Mesodermal cell (in vitro differentiated cells): ENCODE data around the gene TAF3.

Experiments used
- H3K27ac ChIP-seq: 2 replicates; pipeline ENCODE4 v1.7.0; 2013; ENCODE audit warnings: mild to moderate bottlenecking, low read depth, low read length, moderate library complexity; ENCODE audit not compliant: severe bottlenecking
- H3K36me3 ChIP-seq: 2 replicates; pipeline ENCODE4 v1.7.1; 2013; ENCODE audit warnings: mild to moderate bottlenecking, low read length, moderate library complexity; ENCODE audit not compliant: control insufficient read depth, insufficient read depth
- H3K4me1 ChIP-seq: one replicate; pipeline ENCODE4 v1.7.1; 2013; ENCODE audit warnings: mild to moderate bottlenecking, low read length; ENCODE audit not compliant: insufficient read depth, control insufficient read depth, poor library complexity, severe bottlenecking
- H3K4me3 ChIP-seq: 2 replicates; pipeline ENCODE4 v1.7.0; 2013; ENCODE audit warnings: low read length, control low read depth, mild to moderate bottlenecking; ENCODE audit not compliant: insufficient read depth, poor library complexity, severe bottlenecking; ENCODE audit errors: extremely low read depth
- H3K9me3 ChIP-seq: 2 replicates; pipeline ENCODE4 v1.7.1; 2013; ENCODE audit warnings: mild to moderate bottlenecking, low read length, moderate library complexity; ENCODE audit not compliant: control insufficient read depth
- WGBS, 2 experiments: methylation state at CpG; one replicate each; pipeline ENCODE4 v1.1.5; 2013; ENCODE audit warnings: missing lambda C conversion rate in 2 of 2; ENCODE audit not compliant: insufficient coverage in 2 of 2; 5-methylcytosine and 5-hydroxymethylcytosine counted together

The TAF3 gene

DNA sequence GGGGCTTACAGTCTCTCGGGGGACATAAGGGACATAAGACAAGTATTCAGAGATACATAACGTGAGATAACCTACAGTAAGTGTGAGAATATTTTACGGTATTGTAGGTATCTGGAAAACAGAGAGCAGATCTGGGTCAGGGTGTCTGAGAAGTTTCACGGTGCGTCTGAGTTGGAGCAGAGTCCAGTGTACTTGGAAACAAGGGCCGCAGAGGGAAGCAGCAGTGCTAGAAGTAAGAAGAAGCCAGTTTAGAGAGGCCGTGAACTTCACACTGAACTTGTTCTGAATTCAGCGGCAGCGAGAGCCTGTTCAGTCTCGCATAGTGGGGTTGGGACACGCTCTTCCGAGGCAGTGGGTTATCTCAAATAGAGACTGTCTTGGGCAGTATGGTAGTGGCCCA, 85.5 kb downstream of the TAF3 start:
- Histone ChIP-seq H3K4me1 (no peaks in the 10 kb centered on the region), H3K36me3 (no peaks in the 10 kb centered on the region), H3K9me3 (no peaks in the 10 kb centered on the region), H3K27ac (no peak overlapping the region), H3K4me3 (no peak overlapping the region)
- WGBS, 2 experiments: 91 to 96% methylated on average over 11 to 12 of the region's 12 CpGs

DNA sequence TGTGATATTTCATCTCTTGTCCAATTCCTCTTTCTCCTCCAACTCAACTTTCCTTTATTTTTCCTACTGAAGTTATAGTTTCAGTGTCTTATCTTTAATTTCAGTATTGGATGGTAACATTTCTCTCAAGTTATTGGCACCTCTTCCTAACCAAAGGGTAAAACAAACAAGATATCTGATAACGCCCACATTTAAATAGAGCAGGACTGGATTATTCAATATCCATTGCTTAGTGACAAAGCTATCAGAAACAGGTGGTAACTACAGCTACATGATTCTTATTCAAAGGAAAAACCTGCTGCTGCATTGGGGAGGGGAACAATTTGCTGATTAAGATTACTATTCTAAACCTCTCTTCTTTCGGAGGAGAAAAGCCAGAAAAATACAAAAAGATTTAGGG, 87.8 kb downstream of the TAF3 start:
- no peak overlapping the region for H3K27ac ChIP-seq

DNA sequence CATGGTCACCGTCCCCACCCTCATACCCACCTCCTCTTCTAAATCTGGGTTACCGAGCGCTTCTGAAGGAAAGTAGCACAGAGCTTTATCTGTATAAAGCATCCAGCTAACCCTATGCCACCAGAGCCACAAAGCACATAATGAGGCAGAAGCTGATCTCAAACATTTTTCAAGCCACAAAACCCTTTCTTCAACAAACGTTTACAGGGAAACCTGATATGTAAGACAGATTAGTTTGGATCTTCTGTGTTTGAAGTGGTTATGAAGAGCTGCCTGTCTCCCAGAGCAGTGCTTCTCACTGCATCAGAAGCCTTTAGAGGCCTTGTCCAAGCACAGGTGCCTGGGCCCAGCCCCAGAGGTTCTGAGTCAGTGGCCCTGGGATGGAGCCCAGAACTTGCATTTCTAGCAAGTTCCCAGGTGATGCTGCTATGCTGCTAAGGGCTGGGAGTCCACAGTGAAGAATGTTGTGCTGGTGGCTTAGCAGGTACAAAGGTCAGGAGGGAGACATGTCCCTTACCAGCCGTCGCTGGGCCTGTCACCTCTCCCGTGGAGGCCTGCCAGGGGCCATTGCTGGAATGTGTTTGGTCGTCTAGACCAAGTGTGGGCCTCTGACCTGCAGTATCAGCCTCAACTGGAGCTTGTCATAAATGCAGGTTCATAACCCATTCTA, 90.4 kb downstream of the TAF3 start:
- Histone ChIP-seq H3K4me3 (no peak overlapping the region), H3K9me3 (no peaks in the 10 kb centered on the region), H3K36me3 (no peaks in the 10 kb centered on the region), H3K4me1 (no peaks in the 10 kb centered on the region), H3K27ac (no peak overlapping the region)
- 91 to 96% methylated on average over 4 to 8 of the region's 8 CpGs for WGBS, 2 experiments

More for the DNA sequence above, 87.8 kb downstream of the TAF3 start:
- H3K36me3 ChIP-seq: no peaks in the 10 kb centered on the region
- no peak overlapping the region for H3K4me3 ChIP-seq
- H3K9me3 ChIP-seq: no peaks in the 10 kb centered on the region
- H3K4me1 ChIP-seq: no peaks in the 10 kb centered on the region
- WGBS, 2 experiments: 100% methylated on average over 1 of the region's 2 CpGs; no CpG with 5 or more reads in 1 of the 2 experiments

DNA sequence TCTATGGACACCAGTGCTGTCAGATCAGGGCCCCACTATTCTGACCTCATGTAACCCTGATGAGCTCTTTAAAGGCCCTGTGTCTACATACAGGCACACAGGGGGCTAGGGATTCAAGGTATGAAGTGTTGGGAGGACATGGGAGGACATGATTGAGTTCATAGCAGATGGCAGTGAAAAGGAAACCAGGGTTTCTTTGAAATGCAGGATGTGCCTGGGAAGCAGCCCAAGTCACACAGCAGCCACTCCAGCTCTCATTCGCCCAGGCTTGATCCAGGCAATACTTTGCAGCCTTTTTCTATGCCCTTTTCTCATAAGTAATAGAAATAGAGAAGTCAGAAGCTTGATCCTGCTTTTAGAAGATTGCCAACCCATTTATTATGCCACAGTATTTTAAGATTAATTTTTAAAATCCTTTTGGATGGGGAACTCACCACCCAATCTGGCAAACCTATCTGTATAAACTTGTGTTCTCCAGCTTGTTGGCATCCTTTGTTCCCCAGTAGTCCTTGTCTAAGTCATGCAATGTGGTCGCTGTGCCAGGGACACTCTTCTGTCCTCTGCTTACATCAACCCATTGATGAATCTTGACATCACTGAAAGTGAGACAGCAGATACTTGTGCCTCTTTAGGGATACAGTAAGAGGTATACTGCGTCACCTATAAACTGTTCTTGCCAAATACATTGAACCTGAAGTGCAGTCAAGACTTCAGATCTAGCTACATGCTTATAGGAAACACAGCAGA, 95.0 kb downstream of the TAF3 start:
- no peaks in the 10 kb centered on the region for H3K4me1 ChIP-seq
- no peaks in the 10 kb centered on the region for H3K36me3 ChIP-seq
- no peaks in the 10 kb centered on the region for H3K9me3 ChIP-seq
- H3K4me3 ChIP-seq: no peak overlapping the region
- no peak overlapping the region for H3K27ac ChIP-seq
- WGBS, 2 experiments: 100% methylated on average over 1 to 2 of the region's 3 CpGs

DNA sequence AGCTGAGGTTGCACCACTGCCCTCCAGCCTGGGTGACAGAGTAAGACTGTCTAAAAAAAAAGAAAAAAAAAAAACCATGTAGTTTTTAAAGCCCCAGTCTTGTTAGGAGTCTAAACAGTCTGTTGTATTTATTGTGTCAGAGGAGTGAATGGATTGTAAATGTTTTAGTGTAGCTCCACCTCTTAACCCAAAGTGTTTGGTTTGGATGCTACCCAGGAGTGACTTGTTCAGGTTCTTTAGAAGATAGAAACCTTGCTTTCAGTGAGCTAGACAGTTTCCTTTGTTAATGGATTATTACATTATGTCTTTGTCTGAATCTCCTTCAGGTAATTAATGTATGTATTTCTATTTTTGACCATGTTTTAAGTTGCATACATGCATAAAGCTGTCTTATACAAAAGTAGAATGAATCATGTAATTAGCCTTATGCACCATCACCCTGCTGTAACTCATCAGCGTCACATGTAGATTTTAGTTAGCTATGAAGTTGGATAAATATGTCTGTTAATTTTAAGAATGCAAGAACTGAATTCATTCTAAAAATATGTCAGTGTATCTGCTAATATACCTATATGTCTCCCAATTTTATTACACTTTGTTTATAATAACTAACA, 97.7 kb downstream of the TAF3 start:
- H3K36me3 ChIP-seq: no peaks in the 10 kb centered on the region
- no peak overlapping the region for H3K4me3 ChIP-seq
- H3K9me3 ChIP-seq: no peaks in the 10 kb centered on the region
- no CpG with 5 or more reads among the region's 1 CpG for WGBS, 2 experiments
- H3K4me1 ChIP-seq: peaks cover 4% of the 10 kb centered on the region
- H3K27ac ChIP-seq: no peak overlapping the region

DNA sequence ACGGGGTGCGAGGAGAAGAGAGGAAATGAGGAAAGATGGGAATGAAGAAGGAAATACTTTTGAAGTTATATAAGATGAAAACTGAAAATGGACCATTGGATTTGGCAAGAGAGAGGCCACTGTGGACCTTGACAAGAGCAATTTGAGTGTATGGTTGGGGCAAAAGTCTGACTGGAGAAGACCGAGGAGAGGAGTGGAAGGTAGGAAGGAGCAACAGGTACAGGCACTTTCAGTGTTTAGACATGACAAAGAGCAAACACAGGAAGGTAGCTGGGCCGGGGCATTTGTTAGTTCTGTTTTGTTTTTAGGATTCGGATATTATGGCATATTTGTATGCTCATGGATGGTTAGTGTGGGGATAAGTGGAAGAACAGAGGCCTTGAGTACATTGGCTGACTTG, 99.4 kb downstream of the TAF3 start:
- 97 to 100% methylated on average over 4 to 5 of the region's 5 CpGs for WGBS, 2 experiments
- Histone ChIP-seq H3K9me3 (no peaks in the 10 kb centered on the region), H3K4me1 (peaks cover 5% of the 10 kb centered on the region), H3K4me3 (no peak overlapping the region), H3K36me3 (no peaks in the 10 kb centered on the region), H3K27ac (no peak overlapping the region)

DNA sequence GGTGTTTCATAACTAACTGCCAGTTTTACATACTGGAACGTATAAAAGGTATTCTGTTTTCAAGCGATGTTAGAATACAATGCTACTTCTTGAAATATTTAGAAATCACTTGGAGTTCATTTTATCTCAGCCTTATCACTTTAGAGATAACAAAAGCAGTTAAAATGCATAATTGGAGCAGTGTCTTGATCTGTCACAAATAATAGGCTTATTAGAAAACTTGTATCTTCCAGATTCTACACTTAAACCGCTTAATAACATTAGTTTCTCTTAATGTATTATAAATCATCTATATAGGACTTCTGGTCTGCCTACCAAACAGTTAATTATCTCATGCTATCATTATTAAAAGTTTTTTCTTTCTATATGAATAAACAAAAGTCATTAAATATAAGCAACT, 104.4 kb downstream of the TAF3 start:
- Histone ChIP-seq H3K27ac (no peak overlapping the region), H3K9me3 (no peaks in the 10 kb centered on the region), H3K4me1 (peaks cover 5% of the 10 kb centered on the region), H3K4me3 (no peak overlapping the region), H3K36me3 (no peaks in the 10 kb centered on the region)
- WGBS, 2 experiments: no CpG with 5 or more reads among the region's 3 CpGs

DNA sequence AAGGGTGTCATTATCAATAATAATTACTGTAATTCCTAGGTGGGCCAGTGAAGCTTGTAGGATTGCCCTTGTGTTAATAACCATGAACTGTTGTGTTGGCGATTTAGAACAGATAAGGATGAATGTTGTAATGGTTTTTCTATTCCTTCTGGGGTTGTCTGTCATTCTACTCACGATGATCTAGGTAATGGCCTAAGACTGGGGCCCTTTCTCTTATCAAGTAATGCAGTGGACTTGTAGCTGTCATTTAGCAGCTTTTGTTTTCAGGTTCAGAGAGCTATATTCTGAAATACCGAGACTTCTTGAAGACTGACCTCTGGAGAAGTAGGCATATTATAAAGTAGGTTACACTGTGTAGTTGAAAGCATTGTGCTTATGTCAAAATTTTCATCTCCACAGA, 110.2 kb downstream of the TAF3 start:
- Histone ChIP-seq H3K27ac (no peak overlapping the region), H3K4me3 (no peak overlapping the region), H3K9me3 (no peaks in the 10 kb centered on the region), H3K36me3 (no peaks in the 10 kb centered on the region), H3K4me1 (peaks cover 15% of the 10 kb centered on the region)
- WGBS, 2 experiments: 80 to 100% methylated on average over 2 of the region's 3 CpGs

DNA sequence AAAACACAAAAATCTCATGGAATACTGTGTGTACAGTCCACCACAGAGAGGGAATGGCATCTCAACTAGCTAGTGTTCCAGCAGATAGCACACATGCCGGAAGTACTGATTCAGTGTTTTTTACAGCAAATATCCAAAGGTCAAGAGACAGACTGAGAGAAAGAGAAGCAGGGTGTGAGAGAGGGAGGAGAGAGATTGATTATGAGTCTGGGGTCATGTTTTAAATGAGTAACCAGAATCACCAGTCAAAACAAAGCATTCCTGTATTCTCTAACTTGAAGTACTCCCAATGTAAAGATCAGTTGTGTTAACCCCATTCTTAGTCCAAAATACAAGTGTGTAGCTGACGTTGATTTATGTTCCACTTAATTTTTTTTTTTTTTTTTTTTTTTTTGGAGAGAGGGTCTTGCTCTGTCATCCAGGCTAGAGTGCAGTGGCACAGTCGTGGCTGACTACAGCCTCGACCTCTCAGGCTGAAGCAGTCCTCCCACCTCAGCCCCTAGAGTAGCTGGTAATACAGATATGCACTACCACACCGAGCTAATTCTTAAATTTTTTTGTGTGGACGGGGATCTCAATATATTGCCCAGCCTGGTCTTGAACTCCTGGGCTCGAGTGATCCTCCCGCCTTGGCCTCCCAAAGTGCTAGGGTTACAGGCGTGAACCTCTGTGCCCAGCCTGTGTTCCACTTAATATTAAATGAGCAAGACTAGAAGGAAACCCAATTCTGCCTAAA, 114.2 kb downstream of the TAF3 start:
- peak overlapping the region; percentile 50 for H3K27ac ChIP-seq

DNA sequence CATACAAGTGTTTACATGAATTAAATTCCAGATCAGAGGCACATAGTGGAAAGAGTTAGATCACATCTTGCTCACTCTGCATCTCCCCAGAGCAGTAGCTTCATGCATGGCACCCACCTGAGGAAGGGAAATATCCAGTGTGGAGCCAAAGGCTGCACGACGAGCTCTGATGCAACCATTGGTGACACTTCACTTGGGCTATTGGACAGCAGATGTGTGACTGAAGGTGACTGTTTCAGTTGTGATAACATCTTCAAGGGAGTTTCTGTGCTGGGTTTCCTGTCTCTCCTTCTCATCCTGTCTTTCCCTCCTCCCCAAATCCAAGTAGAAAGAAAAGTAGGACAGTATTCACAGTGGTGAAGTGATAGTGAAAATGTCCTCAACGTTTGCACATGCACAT, 115.0 kb downstream of the TAF3 start:
- 60 to 94% methylated on average over 1 to 2 of the region's 3 CpGs for WGBS, 2 experiments
- Histone ChIP-seq H3K36me3 (no peaks in the 10 kb centered on the region), H3K4me1 (peaks cover 17% of the 10 kb centered on the region), H3K27ac (no peak overlapping the region), H3K4me3 (no peak overlapping the region), H3K9me3 (no peaks in the 10 kb centered on the region)

More for the DNA sequence above, 114.2 kb downstream of the TAF3 start:
- H3K4me1 ChIP-seq: peaks cover 15% of the 10 kb centered on the region
- no peaks in the 10 kb centered on the region for H3K9me3 ChIP-seq
- 93 to 95% methylated on average over 3 to 7 of the region's 9 CpGs for WGBS, 2 experiments
- H3K4me3 ChIP-seq: no peak overlapping the region
- no peaks in the 10 kb centered on the region for H3K36me3 ChIP-seq
